ENCODE measurements around the gene CDYL. TPM values are rescaled to one million over a fixed set of nuclear protein-coding genes. Genes with fewer than 3 reads are reported as not detected.

Gene CDYL
- polyA plus RNA-seq, 3 donors: 2.9 to 21.2 (median 4.2) TPM

DNA sequence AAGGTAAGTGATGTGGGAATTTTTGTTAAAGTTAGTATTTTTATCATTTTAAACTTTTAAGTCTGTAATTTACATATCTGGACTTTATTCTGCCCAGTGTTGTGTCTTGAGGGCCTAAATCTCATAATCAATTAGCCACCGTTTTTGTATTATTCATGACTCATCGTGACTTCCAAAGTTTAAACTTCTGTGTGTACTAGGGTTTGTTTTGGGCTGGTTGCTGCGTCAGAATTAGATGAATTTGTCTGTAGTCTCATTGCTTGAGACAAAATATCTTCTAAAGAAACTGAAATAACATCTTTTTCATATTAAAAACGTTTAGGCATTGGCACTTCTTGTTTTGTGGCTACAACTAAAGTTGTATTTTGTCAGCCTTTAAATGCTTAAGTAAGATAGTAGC is 41.3 kb downstream of the CDYL start:
- WGBS (ENCODE audit: insufficient coverage): no CpG with 5 or more reads among the region's 4 CpGs
- Histone ChIP-seq H3K9ac (ENCODE audit: insufficient read depth, low read length, poor library complexity, severe bottlenecking) (no peak overlapping the region), H3K27me3 (ENCODE audit: control insufficient read depth in 2 of 2, insufficient read depth in 2 of 2, low read length in 2 of 2) (no peaks in the 10 kb centered on the region), H3K4me3 (replicated peaks in 1 of 3; ENCODE audit: low read depth in 2 of 3, low read length in 3 of 3) (no peak overlapping the region), H3K4me1 (ENCODE audit: control insufficient read depth in 1 of 2, insufficient read depth in 2 of 2, low read length in 2 of 2) (peaks cover under 1 to 3% of the 10 kb centered on the region in 2 donors), H4K20me1 (ENCODE audit: insufficient read depth, low read length) (peaks cover 100% of the 10 kb centered on the region), H3K27ac (ENCODE audit: low read depth in 1 of 2, low read length in 2 of 2) (no peak overlapping the region), H3K4me2 (replicated peaks; ENCODE audit: extremely low read depth, low read length, poor library complexity, severe bottlenecking) (no peak overlapping the region), H3K79me2 (ENCODE audit: insufficient read depth, low read length) (peaks cover 100% of the 10 kb centered on the region), H2AFZ (ENCODE audit: insufficient read depth, low read depth, low read length, poor library complexity, severe bottlenecking) (no peak overlapping the region), H3K36me3 (replicated peaks in 1 of 2; ENCODE audit: control insufficient read depth in 1 of 2, insufficient read depth in 2 of 2, low read length in 2 of 2) (no peaks in the 10 kb centered on the region), H3K9me3 (replicated peaks in 1 of 2; ENCODE audit: control insufficient read depth in 1 of 2, insufficient read depth in 1 of 2, low read length in 2 of 2) (no peaks in the 10 kb centered on the region)
- Mint-ChIP-seq H3K36me3 (peaks cover 4 to 10% of the 10 kb centered on the region in 2 donors), H3K27ac (no peak overlapping the region), H3K9me3 (peaks cover 0 to 5% (median 1%) of the 10 kb centered on the region in 7 donors), H3K4me3 (no peak overlapping the region), H3K27me3 (ENCODE audit: low read depth in 3 of 3) (no peaks in the 10 kb centered on the region), H3K4me1 (peaks cover 21% of the 10 kb centered on the region)
- no peak for DNase-seq
- no peak for TF ChIP-seq CTCF (IDR thresholded peaks at IDR 0.05)
- intact Hi-C loops (cut with micrococcal nuclease): no loop called here

- DNase-seq: no peak
- H3K27ac ChIP-seq (ENCODE audit: low read depth in 1 of 2, low read length in 2 of 2): no peak overlapping the region
- no peak overlapping the region for H2AFZ ChIP-seq (ENCODE audit: insufficient read depth, low read depth, low read length, poor library complexity, severe bottlenecking)
- no peaks in the 10 kb centered on the region for H3K36me3 ChIP-seq (replicated peaks in 1 of 2; ENCODE audit: control insufficient read depth in 1 of 2, insufficient read depth in 2 of 2, low read length in 2 of 2)
- peaks cover 0 to 3% of the 10 kb centered on the region in 2 donors for H3K4me1 ChIP-seq (ENCODE audit: control insufficient read depth in 1 of 2, insufficient read depth in 2 of 2, low read length in 2 of 2)
- H3K27me3 Mint-ChIP-seq (ENCODE audit: low read depth in 3 of 3): no peaks in the 10 kb centered on the region
- H3K4me3 ChIP-seq (replicated peaks in 1 of 3; ENCODE audit: low read depth in 2 of 3, low read length in 3 of 3): no peak overlapping the region
- peaks cover 16% of the 10 kb centered on the region for H3K4me1 Mint-ChIP-seq
- no peak overlapping the region for H3K27ac Mint-ChIP-seq
- TF ChIP-seq CTCF (IDR thresholded peaks at IDR 0.05): no peak
- H3K4me2 ChIP-seq (replicated peaks; ENCODE audit: extremely low read depth, low read length, poor library complexity, severe bottlenecking): no peak overlapping the region
- peaks cover 4 to 10% of the 10 kb centered on the region in 2 donors for H3K36me3 Mint-ChIP-seq
- H3K9me3 ChIP-seq (replicated peaks in 1 of 2; ENCODE audit: control insufficient read depth in 1 of 2, insufficient read depth in 1 of 2, low read length in 2 of 2): no peaks in the 10 kb centered on the region
- H3K4me3 Mint-ChIP-seq: no peak overlapping the region
- no peak overlapping the region for H3K9ac ChIP-seq (ENCODE audit: insufficient read depth, low read length, poor library complexity, severe bottlenecking)
- intact Hi-C loops (cut with micrococcal nuclease): no loop called here
- H4K20me1 ChIP-seq (ENCODE audit: insufficient read depth, low read length): peaks cover 99% of the 10 kb centered on the region
- H3K27me3 ChIP-seq (ENCODE audit: control insufficient read depth in 2 of 2, insufficient read depth in 2 of 2, low read length in 2 of 2): no peaks in the 10 kb centered on the region
- 100% methylated on average over 2 of the region's 4 CpGs for WGBS (ENCODE audit: insufficient coverage)
- peaks cover 100% of the 10 kb centered on the region for H3K79me2 ChIP-seq (ENCODE audit: insufficient read depth, low read length)
- H3K9me3 Mint-ChIP-seq: peaks cover 0 to 5% (median 1%) of the 10 kb centered on the region in 7 donors
Observed at GRCh38 chr6:4818272-4818938, 42.2 kb downstream of the CDYL start.
